GM23338 (cell line): Measurements from ENCODE around the gene SEC16A. TPM values are rescaled to one million over a fixed set of nuclear protein-coding genes. Genes with fewer than 3 reads are reported as not detected.

Experiments used
- ATAC-seq: fragments of 200-7000 bp; cut with Tn5 transposase; 3 replicates; pipeline ENCODE4 v1.9.1; 2020
- DNase-seq: peaks from one replicate; pipeline ENCODE4 v3.0.0-alpha.2; 2015; ENCODE audit warnings: low spot score
- H2AFZ ChIP-seq: fragments of 200-600 bp; sonication (generic); 2 replicates; pipeline ENCODE4 v1.8.0; 2016; ENCODE audit warnings: antibody characterized with exemption, mild to moderate bottlenecking, moderate library complexity
- H3F3A ChIP-seq: fragments of 200-600 bp; sonication (generic); replicated peaks from 2 replicates; pipeline ENCODE4 v1.8.0; 2017; ENCODE audit warnings: antibody characterized with exemption, mixed run types, low read depth
- H3K27ac ChIP-seq: fragments of 200-600 bp; sonication (generic); 2 replicates; pipeline ENCODE4 v1.6.1; 2016; ENCODE audit warnings: low read depth
- H3K27me3 ChIP-seq: fragments of 200-600 bp; sonication (generic); 2 replicates; pipeline ENCODE4 v1.8.0; 2016; ENCODE audit warnings: mild to moderate bottlenecking, mixed run types, moderate library complexity; ENCODE audit not compliant: insufficient read depth
- H3K36me3 ChIP-seq: fragments of 200-600 bp; sonication (generic); 2 replicates; pipeline ENCODE4 v1.8.0; 2016; ENCODE audit warnings: mild to moderate bottlenecking; ENCODE audit not compliant: insufficient read depth
- H3K4me1 ChIP-seq: fragments of 200-600 bp; sonication (generic); 2 replicates; pipeline ENCODE4 v1.8.0; 2016; ENCODE audit warnings: mild to moderate bottlenecking, moderate library complexity; ENCODE audit not compliant: insufficient read depth
- H3K4me2 ChIP-seq: fragments of 200-600 bp; sonication (generic); 2 replicates; pipeline ENCODE4 v1.7.1; 2017; ENCODE audit warnings: mixed run types
- H3K4me3 ChIP-seq: fragments of 200-600 bp; sonication (generic); 2 replicates; pipeline ENCODE4 v1.6.1; 2016; ENCODE audit warnings: mixed run types
- H3K79me2 ChIP-seq: fragments of 200-600 bp; sonication (generic); replicated peaks from 2 replicates; pipeline ENCODE4 v1.8.0; 2017; ENCODE audit warnings: mild to moderate bottlenecking; ENCODE audit not compliant: insufficient read depth
- H3K9me2 ChIP-seq: fragments of 200-600 bp; sonication (generic); 2 replicates; pipeline ENCODE4 v1.8.0; 2017; ENCODE audit not compliant: insufficient read depth
- H4K20me1 ChIP-seq: fragments of 200-600 bp; sonication (generic); replicated peaks from 2 replicates; pipeline ENCODE4 v1.8.0; 2017; ENCODE audit warnings: mild to moderate bottlenecking; ENCODE audit not compliant: insufficient read depth
- H3K27ac Mint-ChIP-seq: 2 replicates; pipeline ENCODE4 v1.8.0; 2020; ENCODE audit warnings: inconsistent platforms, mild to moderate bottlenecking, moderate library complexity, mixed read lengths
- H3K27me3 Mint-ChIP-seq: 3 replicates; pipeline ENCODE4 v1.8.0; 2022; ENCODE audit warnings: low read depth, mild to moderate bottlenecking, moderate library complexity, mixed read lengths, inconsistent platforms; ENCODE audit not compliant: insufficient read depth, poor library complexity
- H3K36me3 Mint-ChIP-seq: 3 replicates; pipeline ENCODE4 v1.8.0; 2021; ENCODE audit warnings: low read depth, mild to moderate bottlenecking, inconsistent platforms, moderate library complexity, mixed read lengths
- H3K4me1 Mint-ChIP-seq: 3 replicates; pipeline ENCODE4 v1.8.0; 2020; ENCODE audit warnings: mild to moderate bottlenecking, inconsistent platforms, mixed read lengths
- H3K4me3 Mint-ChIP-seq: 3 replicates; pipeline ENCODE4 v1.8.0; 2021; ENCODE audit warnings: moderate library complexity, mild to moderate bottlenecking, inconsistent platforms, mixed read lengths
- H3K9me3 Mint-ChIP-seq: 3 replicates; pipeline ENCODE4 v1.8.0; 2020; ENCODE audit warnings: moderate library complexity, mild to moderate bottlenecking, inconsistent platforms, mixed read lengths
- CREB1 ChIP-seq: fragments of 250-450 bp; sonication (Bioruptor Pico); IDR thresholded peaks from 2 replicates; pipeline ENCODE4 v1.5.0; 2020; ENCODE audit warnings: low read depth, mild to moderate bottlenecking, moderate library complexity
- CTCF ChIP-seq, 2 experiments: fragments of 200-600 bp in 1 of 2; sonication (generic) in 1 of 2; conservative IDR thresholded peaks; 2 replicates each; pipeline versions ENCODE4 v1.5.1 to v1.6.1; 2016 to 2017; ENCODE audit warnings: antibody characterized with exemption in 2 of 2, low read depth in 2 of 2, mild to moderate bottlenecking in 2 of 2, moderate library complexity in 1 of 2
- EZH2 ChIP-seq: fragments of 200-600 bp; sonication (generic); IDR thresholded peaks from one replicate; pipeline ENCODE4 v1.8.0; 2017; ENCODE audit warnings: antibody characterized with exemption, mild to moderate bottlenecking, low read depth; ENCODE audit not compliant: unreplicated experiment
- EZH2phosphoT487 ChIP-seq: fragments of 200-600 bp; sonication (generic); IDR thresholded peaks from one replicate; pipeline ENCODE4 v1.8.1; 2018; ENCODE audit warnings: antibody characterized with exemption; ENCODE audit not compliant: unreplicated experiment
- JUNB ChIP-seq: IDR thresholded peaks from one replicate; pipeline ENCODE4 v1.6.1; 2016; ENCODE audit warnings: antibody characterized with exemption; ENCODE audit not compliant: unreplicated experiment
- NANOG ChIP-seq: IDR thresholded peaks from 2 replicates; pipeline ENCODE4 v1.6.1; 2016; ENCODE audit warnings: antibody characterized with exemption, borderline replicate concordance
- POLR2AphosphoS5 ChIP-seq: IDR thresholded peaks from 2 replicates; pipeline ENCODE4 v1.6.1; 2016; ENCODE audit warnings: antibody characterized with exemption, low read depth
- REST ChIP-seq: IDR thresholded peaks from one replicate; pipeline ENCODE4 v1.6.1; 2018; ENCODE audit warnings: antibody characterized with exemption; ENCODE audit not compliant: unreplicated experiment
- STAT1 ChIP-seq: IDR thresholded peaks from one replicate; pipeline ENCODE4 v1.6.1; 2016; ENCODE audit warnings: antibody characterized with exemption; ENCODE audit not compliant: unreplicated experiment
- ZNF114 ChIP-seq: fragments of 250-450 bp; sonication (Bioruptor Pico); IDR thresholded peaks from 2 replicates; pipeline ENCODE4 v1.5.0; 2020; ENCODE audit warnings: mild to moderate bottlenecking, moderate library complexity
- ZNF331 ChIP-seq: fragments of 250-450 bp; sonication (Bioruptor Pico); IDR thresholded peaks from 2 replicates; pipeline ENCODE4 v1.5.0; 2020; ENCODE audit warnings: low read depth, mild to moderate bottlenecking, moderate library complexity
- ZNF462 ChIP-seq: fragments of 250-450 bp; sonication (Bioruptor Pico); IDR thresholded peaks from 2 replicates; pipeline ENCODE4 v1.5.0; 2020; ENCODE audit warnings: mild to moderate bottlenecking, moderate library complexity
- polyA plus RNA-seq: library from polyadenylated mRNA; unstranded; fragments of >200 nt; fragmentation: Nextera tagmentation; extraction: Ambion mirVana; gene quantifications from 2 replicates; pipeline ENCODE4 v1.2.1, GENCODE V29; 2016
- total RNA-seq: library from RNA; depleted of rRNA; stranded (reverse); fragments of >200 nt; shearing (Covaris generic); gene quantifications from 2 replicates; pipeline ENCODE4 v1.2.3, GENCODE V29; 2014
- TF ChIP-seq, protein P1 (sequence below): IDR thresholded peaks from 2 replicates; pipeline ENCODE4 v1.6.1; 2016; ENCODE audit warnings: antibody characterized with exemption

SEC16A gene
- total and polyA plus RNA-seq, 2 experiments from 2014 or later: 34.0 to 59.2 TPM

- Histone ChIP-seq H3K27me3 (no peaks in the 10 kb centered on the region), H3F3A (peaks cover 27% of the 10 kb centered on the region), H3K36me3 (peaks cover 17% of the 10 kb centered on the region), H3K4me1 (no peaks in the 10 kb centered on the region), H3K4me2 (no peak overlapping the region), H3K4me3 (no peak overlapping the region), H3K9me2 (no peaks in the 10 kb centered on the region), H3K27ac (0 out of 2 replicates have a peak overlapping the region, but pooled peaks have one; percentile 80), H3K79me2 (peaks cover 24% of the 10 kb centered on the region), H4K20me1 (peaks cover 27% of the 10 kb centered on the region), H2AFZ (no peak overlapping the region)
- H3K4me3 Mint-ChIP-seq: peak overlapping the region; percentile 38; the same call in 2 of the 3 replicates
- 0 out of 3 replicates have a peak, but pooled peaks cover 2% of the 10 kb centered on the region for H3K9me3 Mint-ChIP-seq
- peaks cover 51% of the 10 kb centered on the region for H3K36me3 Mint-ChIP-seq
- no peak for DNase-seq
- H3K4me1 Mint-ChIP-seq: peaks cover 18% of the 10 kb centered on the region
- no peak for ATAC-seq
- peaks cover 12% of the 10 kb centered on the region for H3K27me3 Mint-ChIP-seq
- no peak overlapping the region for H3K27ac Mint-ChIP-seq
- TF ChIP-seq ZNF114 (CRISPR knock-in tag) (no peak), CTCF (conservative IDR thresholded peaks at IDR 0.05; ENCODE audit: low read depth in 2 of 2) (no peak), EZH2phosphoT487 (no peak), EZH2 (no peak), STAT1 (no peak), JUNB (no peak), NANOG (no peak), REST (no peak), POLR2AphosphoS5 (no peak), ZNF462 (CRISPR knock-in tag) (no peak), CREB1 (no peak), ZNF331 (CRISPR knock-in tag) (no peak)
- TF ChIP-seq, protein P1, sequence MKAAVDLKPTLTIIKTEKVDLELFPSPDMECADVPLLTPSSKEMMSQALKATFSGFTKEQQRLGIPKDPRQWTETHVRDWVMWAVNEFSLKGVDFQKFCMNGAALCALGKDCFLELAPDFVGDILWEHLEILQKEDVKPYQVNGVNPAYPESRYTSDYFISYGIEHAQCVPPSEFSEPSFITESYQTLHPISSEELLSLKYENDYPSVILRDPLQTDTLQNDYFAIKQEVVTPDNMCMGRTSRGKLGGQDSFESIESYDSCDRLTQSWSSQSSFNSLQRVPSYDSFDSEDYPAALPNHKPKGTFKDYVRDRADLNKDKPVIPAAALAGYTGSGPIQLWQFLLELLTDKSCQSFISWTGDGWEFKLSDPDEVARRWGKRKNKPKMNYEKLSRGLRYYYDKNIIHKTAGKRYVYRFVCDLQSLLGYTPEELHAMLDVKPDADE: no peak
These were observed 41.6 kb downstream of the SEC16A start for GRCh38 chr9:136441191-136441680.
